DND-41 (cell line): Measurements from ENCODE around the gene DLK1.

Experiments
- ATAC-seq: fragments of 200-7000 bp; cut with Tn5 transposase; 3 replicates; pipeline ENCODE4 v1.9.1; 2021; ENCODE audit warnings: low read depth; ENCODE audit not compliant: insufficient read depth
- DNase-seq: peaks from one replicate; pipeline ENCODE4 v3.0.0-alpha.2; 2020
- H2AFZ ChIP-seq: 2 replicates; pipeline ENCODE4 v1.6.0; 2012; ENCODE audit warnings: low read depth, low read length
- H3K27ac ChIP-seq: 2 replicates; pipeline ENCODE4 v1.5.1; 2012; ENCODE audit warnings: low read length, inconsistent platforms
- H3K27me3 ChIP-seq: fragments of 200-600 bp; sonication (generic); 2 replicates; pipeline ENCODE4 v1.6.0; 2012; ENCODE audit warnings: low read length, mild to moderate bottlenecking, inconsistent platforms; ENCODE audit not compliant: insufficient read depth, poor library complexity
- H3K36me3 ChIP-seq: 2 replicates; pipeline ENCODE4 v1.5.1; 2012; ENCODE audit warnings: low read length, inconsistent platforms; ENCODE audit not compliant: insufficient read depth
- H3K4me1 ChIP-seq: 2 replicates; pipeline ENCODE4 v1.5.1; 2012; ENCODE audit warnings: mild to moderate bottlenecking, low read length; ENCODE audit not compliant: insufficient read depth
- H3K4me2 ChIP-seq: 2 replicates; pipeline ENCODE4 v1.6.0; 2012; ENCODE audit warnings: mild to moderate bottlenecking, moderate library complexity, low read length, inconsistent platforms; ENCODE audit not compliant: insufficient read depth
- H3K4me3 ChIP-seq, 2 experiments: fragments of 200-600 bp in 1 of 2; shearing (Covaris generic) in 1 of 2; 2 replicates each; pipeline ENCODE4 v1.5.1; 2012 to 2016; ENCODE audit warnings: inconsistent platforms in 2 of 2, low read length in 2 of 2, mild to moderate bottlenecking in 2 of 2, low read depth in 1 of 2, moderate library complexity in 1 of 2
- H3K79me2 ChIP-seq: 2 replicates; pipeline ENCODE4 v1.6.0; 2012; ENCODE audit warnings: low read length, inconsistent platforms; ENCODE audit not compliant: insufficient read depth
- H3K9ac ChIP-seq: 2 replicates; pipeline ENCODE4 v1.6.0; 2012; ENCODE audit warnings: low read depth, mild to moderate bottlenecking, inconsistent platforms, low read length, moderate library complexity
- H3K9me3 ChIP-seq: 2 replicates; pipeline ENCODE4 v1.5.1; 2012; ENCODE audit warnings: low read length, moderate library complexity, mild to moderate bottlenecking, inconsistent platforms; ENCODE audit not compliant: insufficient read depth, severe bottlenecking
- H4K20me1 ChIP-seq: 2 replicates; pipeline ENCODE4 v1.6.0; 2012; ENCODE audit warnings: low read length; ENCODE audit not compliant: insufficient read depth
- CTCF ChIP-seq: IDR thresholded peaks from 2 replicates; pipeline ENCODE4 v1.5.1; 2012; ENCODE audit warnings: borderline replicate concordance, low read length, moderate library complexity, mild to moderate bottlenecking; ENCODE audit not compliant: poor library complexity, severe bottlenecking; ENCODE audit errors: extremely low read depth
- EZH2 ChIP-seq: IDR thresholded peaks from 3 replicates; pipeline ENCODE4 v1.6.1; 2012; ENCODE audit warnings: borderline replicate concordance, low read depth, mild to moderate bottlenecking, moderate library complexity, low read length, inconsistent platforms; ENCODE audit not compliant: severe bottlenecking

Gene DLK1

GRCh38 chr14:100778951-100779690 lies 52.4 kb downstream of the DLK1 start:
- Histone ChIP-seq H3K27me3 (peaks cover 13% of the 10 kb centered on the region), H3K4me1 (no peaks in the 10 kb centered on the region)
- no peak for DNase-seq

DNA sequence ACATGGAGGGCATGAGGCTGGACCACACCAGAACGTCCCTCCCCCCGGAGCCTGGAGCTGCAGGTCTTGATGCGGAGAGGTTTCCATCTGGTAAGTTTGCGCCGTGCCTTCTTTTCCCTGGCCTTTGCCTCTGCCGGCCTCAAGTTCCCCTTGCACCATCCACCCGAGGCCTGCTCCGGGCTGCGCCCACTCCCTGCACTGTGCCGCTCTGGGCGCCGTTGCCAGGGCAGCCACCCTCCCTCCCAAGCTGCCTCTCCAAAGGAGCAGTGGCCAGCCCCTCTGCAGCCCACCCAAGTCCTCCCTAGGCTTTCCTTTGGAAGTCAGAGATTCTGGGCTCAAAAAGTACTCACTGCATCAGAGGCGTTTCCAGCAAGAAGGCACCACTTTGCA lies 53.0 kb downstream of the DLK1 start:
- ATAC-seq (no peak), DNase-seq (no peak)
- Histone ChIP-seq H3K9me3 (no peaks in the 10 kb centered on the region), H3K27ac (no peak overlapping the region), H3K4me1 (no peaks in the 10 kb centered on the region), H4K20me1 (peaks cover 4% of the 10 kb centered on the region; the same call in 1 of the 2 replicates), H3K4me3 (no peak overlapping the region), H3K9ac (no peak overlapping the region), H3K79me2 (no peaks in the 10 kb centered on the region), H2AFZ (no peak overlapping the region), H3K4me2 (no peak overlapping the region), H3K27me3 (peaks cover 16% of the 10 kb centered on the region), H3K36me3 (no peaks in the 10 kb centered on the region)
- no peak for TF ChIP-seq EZH2
- TF ChIP-seq CTCF, result no peak

More at GRCh38 chr14:100778951-100779690, 52.4 kb downstream of the DLK1 start:
- Histone ChIP-seq H3K9me3 (no peaks in the 10 kb centered on the region), H2AFZ (no peak overlapping the region), H3K4me3 (no peak overlapping the region), H3K79me2 (no peaks in the 10 kb centered on the region), H3K36me3 (no peaks in the 10 kb centered on the region), H3K9ac (no peak overlapping the region), H3K4me2 (no peak overlapping the region), H3K27ac (no peak overlapping the region), H4K20me1 (peaks cover 4% of the 10 kb centered on the region; the same call in 1 of the 2 replicates)
- TF ChIP-seq CTCF (no peak), EZH2 (no peak)
- ATAC-seq, result no peak

DNA sequence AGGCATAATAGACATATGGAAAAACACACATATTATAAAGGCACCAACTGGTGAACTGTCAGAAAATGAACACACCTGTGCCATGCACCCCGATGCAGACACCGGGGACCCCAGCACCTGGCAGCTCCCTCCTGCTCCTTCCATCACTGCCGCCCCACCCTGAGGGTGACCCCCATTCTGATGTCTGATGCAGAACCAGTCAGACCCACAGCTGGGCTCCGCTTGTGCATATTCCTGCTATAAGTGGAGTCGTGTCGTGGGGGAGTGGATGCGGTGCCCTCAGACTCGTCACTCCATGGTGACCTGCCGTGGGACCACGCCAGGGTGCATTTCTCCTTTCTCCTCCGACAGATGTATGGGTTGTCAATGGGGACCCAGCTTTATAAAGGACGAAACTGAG lies 53.6 kb downstream of the DLK1 start:
- no peaks in the 10 kb centered on the region for H3K36me3 ChIP-seq
- H2AFZ ChIP-seq, result no peak overlapping the region
- no peak overlapping the region for H3K9ac ChIP-seq
- no peak overlapping the region for H3K27ac ChIP-seq
- peaks cover 14% of the 10 kb centered on the region for H3K27me3 ChIP-seq
- H3K4me2 ChIP-seq, result no peak overlapping the region
- TF ChIP-seq CTCF, result no peak
- TF ChIP-seq EZH2, result no peak
- no peak overlapping the region for H3K4me3 ChIP-seq
- DNase-seq (no peak), ATAC-seq (no peak)
- H3K4me1 ChIP-seq, result no peaks in the 10 kb centered on the region
- peaks cover 4% of the 10 kb centered on the region; the same call in 1 of the 2 replicates for H4K20me1 ChIP-seq
- H3K9me3 ChIP-seq, result no peaks in the 10 kb centered on the region
- H3K79me2 ChIP-seq, result no peaks in the 10 kb centered on the region
